Neural progenitor cell (in vitro differentiated cells): ENCODE data around the gene DLK1.

Experiments used
- CTCF ChIP-seq: fragments of 200-600 bp; sonication (generic); IDR thresholded peaks from 2 replicates; pipeline ENCODE4 v1.5.1; 2017; ENCODE audit warnings: antibody characterized with exemption, mild to moderate bottlenecking
- EZH2phosphoT487 ChIP-seq: fragments of 200-600 bp; sonication (generic); IDR thresholded peaks from 2 replicates; pipeline ENCODE4 v1.6.1; 2017; ENCODE audit warnings: antibody characterized with exemption

- TF ChIP-seq CTCF, result no peak
- no peak for TF ChIP-seq EZH2phosphoT487
Observed at GRCh38 chr14:100740929-100741328, 14.2 kb downstream of the DLK1 start.
